H1 (cell line): ENCODE results near the gene TNIP3. TPM values are rescaled to one million over a fixed set of nuclear protein-coding genes. Genes with fewer than 3 reads are reported as not detected.

Experiments used
- CTCF ChIA-PET: fragments of 300-600 bp; sonication (Branson Sonifier 250); formaldehyde crosslinking; loops from one replicate; lab custom pipeline; 2021; ENCODE audit not compliant: partially characterized antibody; lab: Charles Lee
- POLR2A ChIA-PET: fragments of 300-600 bp; sonication (Branson Sonifier 250); formaldehyde crosslinking; loops from one replicate; lab custom pipeline; 2021; ENCODE audit warnings: inconsistent platforms; ENCODE audit not compliant: partially characterized antibody; lab: Charles Lee
- DNase-seq, 2 experiments: peaks; one replicate each; pipeline versions ENCODE4 v3.0.0 to v3.0.0-alpha.2; 2010 to 2022; ENCODE audit warnings: low spot score in 2 of 2, low read depth in 1 of 2, mixed read lengths in 1 of 2
- FAIRE-seq: peaks from 2 replicates; lab custom pipeline; 2011; peaks lifted over from hg19 to GRCh38; lab: Jason Lieb, UNC
- H2AFZ ChIP-seq: 2 replicates; pipeline ENCODE4 v1.8.1; 2012; ENCODE audit warnings: low read length, inconsistent platforms
- H2AK5ac ChIP-seq: 2 replicates; pipeline ENCODE4 v1.6.1; 2013; ENCODE audit warnings: low read depth, low read length
- H2BK120ac ChIP-seq: replicated peaks from 2 replicates; pipeline ENCODE3; 2013; ENCODE audit warnings: low read depth, low read length, inconsistent platforms
- H2BK12ac ChIP-seq: 2 replicates; pipeline ENCODE4 v1.6.1; 2013; ENCODE audit warnings: low read depth, low read length
- H2BK15ac ChIP-seq: 2 replicates; pipeline ENCODE4 v1.6.1; 2013; ENCODE audit warnings: low read length
- H2BK20ac ChIP-seq: 2 replicates; pipeline ENCODE4 v1.6.1; 2013; ENCODE audit warnings: low read length
- H2BK5ac ChIP-seq: 2 replicates; pipeline ENCODE4 v1.6.1; 2013; ENCODE audit warnings: low read depth, low read length
- H3K14ac ChIP-seq: 2 replicates; pipeline ENCODE4 v1.6.1; 2013; ENCODE audit warnings: inconsistent platforms; ENCODE audit not compliant: insufficient read length
- H3K18ac ChIP-seq: 2 replicates; pipeline ENCODE4 v1.6.1; 2013; ENCODE audit warnings: low read length; ENCODE audit errors: extremely low read depth
- H3K23ac ChIP-seq: 2 replicates; pipeline ENCODE4 v1.6.1; 2013; ENCODE audit warnings: inconsistent platforms; ENCODE audit not compliant: insufficient read length
- H3K23me2 ChIP-seq: 2 replicates; pipeline ENCODE4 v1.6.1; 2013; ENCODE audit warnings: low read depth, low read length
- H3K27ac ChIP-seq: 2 replicates; pipeline ENCODE4 v1.6.1; 2011; ENCODE audit warnings: low read depth, low read length, inconsistent platforms
- H3K27me3 ChIP-seq, 4 experiments: replicated peaks in 1 of 4; 1 replicate in 1 of 4; 2 replicates in 3 of 4; pipeline versions ENCODE4 v1.6.1 to v1.8.1; 2011 to 2013; ENCODE audit warnings: low read length in 3 of 4, mild to moderate bottlenecking in 3 of 4, inconsistent platforms in 2 of 4, mixed read lengths in 2 of 4, moderate library complexity in 1 of 4; ENCODE audit not compliant: control insufficient read depth in 3 of 4, insufficient read depth in 3 of 4; ENCODE audit errors: extremely low read depth in 1 of 4
- H3K36me3 ChIP-seq, 4 experiments: 2 replicates each; pipeline versions ENCODE4 v1.6.1 to v1.8.1; 2011 to 2013; ENCODE audit warnings: mild to moderate bottlenecking in 4 of 4, low read length in 3 of 4, moderate library complexity in 2 of 4, control low read depth in 1 of 4, inconsistent platforms in 1 of 4; ENCODE audit not compliant: insufficient read depth in 4 of 4, control insufficient read depth in 2 of 4
- H3K4ac ChIP-seq: replicated peaks from 2 replicates; pipeline ENCODE3; 2013; ENCODE audit warnings: low read length, low read depth, mixed read lengths, inconsistent platforms; ENCODE audit not compliant: insufficient read length
- H3K4me1 ChIP-seq, 4 experiments: replicated peaks in 1 of 4; 1 replicate in 1 of 4; 2 replicates in 3 of 4; pipeline versions ENCODE4 v1.6.1 to v1.8.1; 2011 to 2013; ENCODE audit warnings: low read length in 3 of 4, inconsistent platforms in 2 of 4, mixed read lengths in 1 of 4; ENCODE audit not compliant: insufficient read depth in 4 of 4, control insufficient read depth in 3 of 4
- H3K4me2 ChIP-seq, 2 experiments: 2 replicates each; pipeline versions ENCODE4 v1.6.1 to v1.8.1; 2011 to 2013; ENCODE audit warnings: low read depth in 2 of 2, low read length in 2 of 2, control low read depth in 1 of 2, inconsistent platforms in 1 of 2, mild to moderate bottlenecking in 1 of 2; ENCODE audit not compliant: insufficient read depth in 1 of 2
- H3K4me3 ChIP-seq, 4 experiments: fragments of 200-600, 300-600 bp in 1 of 4; sonication (generic), shearing (Covaris generic), sonication (Bioruptor Twin) in 1 of 4; 2 replicates each; pipeline versions ENCODE4 v1.5.1 to v1.8.1; 2011 to 2016; ENCODE audit warnings: low read length in 4 of 4, low read depth in 3 of 4, control low read depth in 2 of 4, inconsistent platforms in 2 of 4, mild to moderate bottlenecking in 2 of 4, mixed read lengths in 1 of 4, moderate library complexity in 1 of 4; ENCODE audit not compliant: insufficient read depth in 2 of 4; ENCODE audit errors: extremely low read depth in 1 of 4
- H3K56ac ChIP-seq: replicated peaks from 2 replicates; pipeline ENCODE3; 2013; ENCODE audit warnings: low read depth, mild to moderate bottlenecking, mixed read lengths, low read length, inconsistent platforms; ENCODE audit not compliant: insufficient read length
- H3K79me1 ChIP-seq: 2 replicates; pipeline ENCODE4 v1.6.1; 2013; ENCODE audit warnings: low read depth, low read length, control low read depth
- H3K79me2 ChIP-seq, 2 experiments: 2 replicates each; pipeline versions ENCODE4 v1.6.1 to v1.8.1; 2012 to 2013; ENCODE audit warnings: low read length in 2 of 2, mild to moderate bottlenecking in 2 of 2, inconsistent platforms in 1 of 2; ENCODE audit not compliant: insufficient read depth in 2 of 2, control insufficient read depth in 1 of 2
- H3K9ac ChIP-seq, 4 experiments: replicated peaks in 1 of 4; 1 replicate in 1 of 4; 2 replicates in 3 of 4; pipeline versions ENCODE4 v1.6.1 to v1.8.1; 2011 to 2013; ENCODE audit warnings: low read depth in 3 of 4, low read length in 3 of 4, control low read depth in 2 of 4, mild to moderate bottlenecking in 2 of 4, moderate library complexity in 2 of 4, inconsistent platforms in 1 of 4; ENCODE audit errors: extremely low read depth in 1 of 4
- H3K9me3 ChIP-seq, 2 experiments: 2 replicates each; pipeline versions ENCODE4 v1.6.1 to v1.8.1; 2012 to 2013; ENCODE audit warnings: mild to moderate bottlenecking in 2 of 2, moderate library complexity in 2 of 2, control low read depth in 1 of 2, inconsistent platforms in 1 of 2, low read depth in 1 of 2, low read length in 1 of 2, mixed read lengths in 1 of 2; ENCODE audit not compliant: insufficient read depth in 2 of 2
- H4K20me1 ChIP-seq, 2 experiments: replicated peaks in 1 of 2; 2 replicates each; pipeline versions ENCODE3 to v1.8.1; 2011 to 2013; ENCODE audit warnings: inconsistent platforms in 2 of 2, low read length in 2 of 2, mild to moderate bottlenecking in 1 of 2; ENCODE audit not compliant: insufficient read depth in 2 of 2, control insufficient read depth in 1 of 2
- H4K5ac ChIP-seq: 2 replicates; pipeline ENCODE4 v1.6.1; 2013; ENCODE audit warnings: low read length, low read depth, mixed read lengths, inconsistent platforms; ENCODE audit not compliant: insufficient read length
- H4K8ac ChIP-seq: 2 replicates; pipeline ENCODE4 v1.8.0; 2013; ENCODE audit warnings: mild to moderate bottlenecking, moderate library complexity, low read length, inconsistent platforms; ENCODE audit not compliant: insufficient read depth; ENCODE audit errors: extremely low read depth
- H4K91ac ChIP-seq: replicated peaks from 2 replicates; pipeline ENCODE3; 2013; ENCODE audit warnings: low read length, mixed read lengths, inconsistent platforms; ENCODE audit not compliant: insufficient read length
- ASH2L ChIP-seq: fragments of 200-600, 300-600 bp; sonication (generic); IDR thresholded peaks from one replicate; pipeline ENCODE4 v1.7.1; 2017; ENCODE audit warnings: low read length
- ATF2 ChIP-seq: IDR thresholded peaks from 2 replicates; pipeline ENCODE4 v1.6.1; 2012; ENCODE audit warnings: low read length, inconsistent platforms
- CBX5 ChIP-seq: fragments of 300-800, 300-1000 bp; sonication (generic); IDR thresholded peaks from 2 replicates; pipeline ENCODE4 v1.7.1; 2016; ENCODE audit warnings: antibody characterized with exemption, low read length, low read depth
- EP300 ChIP-seq, 2 experiments: IDR thresholded peaks; 1 replicate in 1 of 2; 2 replicates in 1 of 2; pipeline ENCODE4 v1.6.1; 2011 to 2012; ENCODE audit warnings: low read depth in 2 of 2, low read length in 2 of 2, mild to moderate bottlenecking in 2 of 2, borderline replicate concordance in 1 of 2, inconsistent platforms in 1 of 2, moderate library complexity in 1 of 2
- JUND ChIP-seq: IDR thresholded peaks from 2 replicates; pipeline ENCODE4 v1.6.1; 2011; ENCODE audit warnings: mild to moderate bottlenecking, improper control_type of control experiment, low read length
- POLR2A ChIP-seq, 2 experiments: IDR thresholded peaks; 1 replicate in 1 of 2; 2 replicates in 1 of 2; pipeline ENCODE4 v1.6.1; 2011; ENCODE audit warnings: low read depth in 2 of 2, low read length in 2 of 2, mild to moderate bottlenecking in 2 of 2; ENCODE audit errors: control extremely low read depth in 1 of 2
- RAD21 ChIP-seq, 2 experiments: IDR thresholded peaks in 1 of 2; conservative IDR thresholded peaks in 1 of 2; 2 replicates each; pipeline ENCODE4 v1.6.1; 2011; ENCODE audit warnings: low read depth in 2 of 2, low read length in 2 of 2, improper control_type of control experiment in 1 of 2, inconsistent platforms in 1 of 2, mild to moderate bottlenecking in 1 of 2, moderate library complexity in 1 of 2
- RXRA ChIP-seq: IDR thresholded peaks from 2 replicates; pipeline ENCODE4 v1.6.1; 2011; ENCODE audit warnings: low read depth, mild to moderate bottlenecking, low read length, moderate library complexity; ENCODE audit not compliant: insufficient read depth
- SP2 ChIP-seq: IDR thresholded peaks from 2 replicates; pipeline ENCODE4 v1.6.1; 2012; ENCODE audit warnings: mild to moderate bottlenecking, low read length, inconsistent platforms
- polyA plus RNA-seq, 7 experiments: library from polyadenylated mRNA; depleted of rRNA in 3 of 7; stranded (reverse) in 5 of 7; unstranded in 2 of 7; fragments of >200 nt in 5 of 7; fragments of 200-250 nt in 2 of 7; gene quantifications; 1 replicate in 5 of 7; 2 replicates in 1 of 7; 4 replicates in 1 of 7; pipeline versions ENCODE4 v1.2.1 to v1.2.3, GENCODE V29; 2011 to 2013; ENCODE audit warnings: missing spikeins in 2 of 7, mixed read lengths in 2 of 7
- total RNA-seq: library from RNA; stranded (reverse); fragmentation: NEBNext Ultra II Directional; extraction: Animal tissue kit (Norgen Biotek cat#: 25700); gene quantifications from 2 replicates; pipeline ENCODE4 v1.2.1, GENCODE V29; 2021

The TNIP3 gene
- total and polyA plus RNA-seq, 2 of the 8 experiments (the other 6 are each of a cell fraction or from before 2014, with no cell fraction given), result not detected

GRCh38 chr4:121091941-121092340, 72.2 kb downstream of the TNIP3 start:
- Histone ChIP-seq H2BK120ac (no peak overlapping the region), H2BK5ac (no peak overlapping the region), H2BK12ac (no peak overlapping the region), H3K4me3 (no peak overlapping the region), H4K5ac (no peak overlapping the region), H2AFZ (no peak overlapping the region), H3K36me3 (no peaks in the 10 kb centered on the region), H2AK5ac (no peak overlapping the region), H3K23ac (no peak overlapping the region), H2BK20ac (no peak overlapping the region), H3K4ac (no peak overlapping the region), H3K4me1 (no peaks in the 10 kb centered on the region), H3K27me3 (no peaks in the 10 kb centered on the region), H4K91ac (no peak overlapping the region), H3K79me2 (no peaks in the 10 kb centered on the region), H4K20me1 (no peaks in the 10 kb centered on the region), H2BK15ac (no peak overlapping the region), H3K14ac (no peak overlapping the region), H3K56ac (no peak overlapping the region), H4K8ac (no peak overlapping the region), H3K9me3 (no peaks in the 10 kb centered on the region), H3K27ac (no peak overlapping the region), H3K23me2 (no peaks in the 10 kb centered on the region), H3K9ac (no peak overlapping the region), H3K18ac (no peak overlapping the region), H3K4me2 (no peak overlapping the region), H3K79me1 (no peaks in the 10 kb centered on the region)
- TF ChIP-seq JUND (no peak), CBX5 (no peak), ATF2 (no peak), RAD21 (IDR thresholded peaks at IDR 0.05 in 1 of 2, conservative IDR thresholded peaks at IDR 0.05 in 1 of 2; ENCODE audit: low read depth in 2 of 2, low read length in 2 of 2) (no peak), POLR2A (IDR thresholded peaks at IDR 0.05; ENCODE audit: control extremely low read depth in 1 of 2, low read depth in 2 of 2, low read length in 2 of 2) (no peak), RXRA (no peak), ASH2L (no peak), SP2 (no peak), EP300 (IDR thresholded peaks at IDR 0.05; ENCODE audit: borderline replicate concordance in 1 of 2, low read depth in 2 of 2, low read length in 2 of 2) (no peak)
- CTCF ChIA-PET, result interaction anchor here (0.8 to 1.3 kb wide), 4 partner anchors 18 to 936 kb away, joined by 3 to 4 read pairs (median 3); no protein-coding TSS in a partner anchor
- POLR2A ChIA-PET, result no interaction called here
- DNase-seq, result no peak
- FAIRE-seq, result no peak
